Measurements from ENCODE around the gene CDKAL1.

DNA sequence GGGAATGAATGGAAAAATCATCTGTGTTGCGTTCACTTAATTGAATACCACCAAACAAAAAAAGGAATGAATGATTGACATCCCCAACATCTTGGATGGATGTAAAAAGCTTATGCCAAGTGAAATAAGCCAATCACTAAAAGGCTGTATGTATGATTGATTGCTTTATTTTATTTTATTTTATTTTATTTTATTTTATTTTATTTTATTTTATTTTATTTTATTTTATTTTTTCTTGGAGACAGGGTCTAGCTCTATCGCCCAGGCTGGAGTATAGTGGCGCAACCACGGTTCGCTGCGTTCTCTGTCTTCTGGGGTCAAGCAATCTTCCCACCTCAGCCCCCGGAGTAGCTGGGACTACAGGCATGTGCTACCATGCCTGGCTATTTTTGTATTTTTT, 263.3 kb downstream of the CDKAL1 start:
- TF ChIP-seq EZH2 (IDR thresholded peaks at IDR 0.05; ENCODE audit: borderline replicate concordance, low read depth, low read length, severe bottlenecking) (no peak), POLR2AphosphoS5 (IDR thresholded peaks at IDR 0.05; ENCODE audit: insufficient read depth, low read depth, low read length) (no peak), POLR2A (IDR thresholded peaks at IDR 0.05; ENCODE audit: low read depth, low read length) (no peak), FOS (IDR thresholded peaks at IDR 0.05; ENCODE audit: borderline replicate concordance, insufficient read depth, low read length) (no peak)
